Right lobe of liver (tissue), 4 donors: ENCODE data around the gene TTLL1.

Experiments used
- CTCF ChIP-seq, 4 donors: fragments of 200-600 bp in 3 of 4; fragments of 450-650 bp in 1 of 4; IDR thresholded peaks; one replicate each; pipeline versions ENCODE4 v1.5.1 to v1.8.0; 2016 to 2022; ENCODE audit warnings: antibody characterized with exemption in 4 of 4, mild to moderate bottlenecking in 2 of 4
- POLR2A ChIP-seq: fragments of 450-650 bp; IDR thresholded peaks from one replicate; pipeline ENCODE4 v1.6.1; 2017; ENCODE audit warnings: antibody characterized with exemption, mild to moderate bottlenecking
- donor health status: DM: no; HTN: no; CAD: no.
- donor health status: DM: no; HTN: no; CAD: no.
- donor health status: DM: no; HTN: yes; CAD: no.

- TF ChIP-seq CTCF (IDR thresholded peaks at IDR 0.05) (no peak), POLR2A (no peak)
Measured at GRCh38 chr22:43088627-43088983, 586 bp downstream of the TTLL1 start.
